ENCODE measurements around the gene EML1. TPM values are rescaled to one million over a fixed set of nuclear protein-coding genes. Genes with fewer than 3 reads are reported as not detected.

The EML1 gene
- total RNA-seq, 2 experiments from 2014 or later, result not detected

DNA sequence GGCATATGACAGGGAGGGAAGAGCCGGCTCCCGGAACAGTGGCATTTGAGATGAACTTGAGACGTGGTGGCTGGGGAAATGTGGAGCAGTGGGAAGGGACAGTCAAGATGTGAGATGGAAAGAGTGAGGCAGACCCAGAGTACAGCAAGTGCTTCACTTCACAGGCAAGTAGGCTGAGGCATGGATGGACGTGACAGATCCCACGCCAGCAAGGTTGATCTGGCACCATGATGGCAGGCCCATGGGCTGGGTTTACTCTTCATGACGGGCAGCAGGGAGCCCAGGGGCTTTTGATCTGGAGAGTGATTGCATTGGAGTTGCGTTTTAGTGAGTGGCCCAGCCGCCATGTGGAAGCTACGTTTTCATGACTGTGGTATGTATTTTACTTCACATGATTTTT is 17.9 kb upstream of the EML1 start:
- DNase-seq (ENCODE audit: low spot score), result no peak
- Histone ChIP-seq H3K79me2 (ENCODE audit: insufficient read depth, low read depth, low read length) (no peaks in the 10 kb centered on the region), H2AFZ (ENCODE audit: low read length) (no peak overlapping the region), H3K27ac (ENCODE audit: low read depth, low read length, poor library complexity, severe bottlenecking) (no peak overlapping the region), H3K36me3 (ENCODE audit: insufficient read depth, low read length) (no peaks in the 10 kb centered on the region), H3K9me2 (ENCODE audit: insufficient read depth, low read length) (no peaks in the 10 kb centered on the region), H4K20me1 (ENCODE audit: insufficient read depth, low read length) (no peaks in the 10 kb centered on the region), H3K4me2 (ENCODE audit: low read length) (no peak overlapping the region), H3K4me1 (ENCODE audit: insufficient read depth, low read length, poor library complexity, severe bottlenecking) (no peaks in the 10 kb centered on the region), H3K4me3 (ENCODE audit: low read depth, low read length, poor library complexity, severe bottlenecking) (no peak overlapping the region), H3K9me3 (ENCODE audit: low read length) (no peaks in the 10 kb centered on the region)
- TF ChIP-seq, protein P1, sequence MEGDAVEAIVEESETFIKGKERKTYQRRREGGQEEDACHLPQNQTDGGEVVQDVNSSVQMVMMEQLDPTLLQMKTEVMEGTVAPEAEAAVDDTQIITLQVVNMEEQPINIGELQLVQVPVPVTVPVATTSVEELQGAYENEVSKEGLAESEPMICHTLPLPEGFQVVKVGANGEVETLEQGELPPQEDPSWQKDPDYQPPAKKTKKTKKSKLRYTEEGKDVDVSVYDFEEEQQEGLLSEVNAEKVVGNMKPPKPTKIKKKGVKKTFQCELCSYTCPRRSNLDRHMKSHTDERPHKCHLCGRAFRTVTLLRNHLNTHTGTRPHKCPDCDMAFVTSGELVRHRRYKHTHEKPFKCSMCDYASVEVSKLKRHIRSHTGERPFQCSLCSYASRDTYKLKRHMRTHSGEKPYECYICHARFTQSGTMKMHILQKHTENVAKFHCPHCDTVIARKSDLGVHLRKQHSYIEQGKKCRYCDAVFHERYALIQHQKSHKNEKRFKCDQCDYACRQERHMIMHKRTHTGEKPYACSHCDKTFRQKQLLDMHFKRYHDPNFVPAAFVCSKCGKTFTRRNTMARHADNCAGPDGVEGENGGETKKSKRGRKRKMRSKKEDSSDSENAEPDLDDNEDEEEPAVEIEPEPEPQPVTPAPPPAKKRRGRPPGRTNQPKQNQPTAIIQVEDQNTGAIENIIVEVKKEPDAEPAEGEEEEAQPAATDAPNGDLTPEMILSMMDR (conservative IDR thresholded peaks at IDR 0.05; ENCODE audit: low read length), result no peak
- no peak for TF ChIP-seq EZH2phosphoT487 (IDR thresholded peaks at IDR 0.05; ENCODE audit: borderline replicate concordance, low read depth, low read length)
- POLR2A ChIA-PET, result interaction anchor here (0.7 kb wide), 1 partner anchor 71 kb away, joined by 4 read pairs; no protein-coding TSS in a partner anchor
- BruUV-seq (replicated peaks), result no TSS peak
- CTCF ChIA-PET (ENCODE audit: unreplicated experiment), result interaction anchor here (0.6 kb wide), 1 partner anchor 67 kb away, joined by 3 read pairs; no protein-coding TSS in a partner anchor
- intact Hi-C loops (cut with micrococcal nuclease; ENCODE audit: unreplicated experiment), result no loop called here

GRCh38 chr14:99777951-99778350 is 15.3 kb upstream of the EML1 start:
- no peaks in the 10 kb centered on the region for H3K9me2 ChIP-seq (ENCODE audit: insufficient read depth, low read length)
- no peak overlapping the region for H3K4me2 ChIP-seq (ENCODE audit: low read length)
- H3K9me3 ChIP-seq (ENCODE audit: low read length), result no peaks in the 10 kb centered on the region
- H3K79me2 ChIP-seq (ENCODE audit: insufficient read depth, low read depth, low read length), result no peaks in the 10 kb centered on the region
- ChIA-PET POLR2A (no interaction called here), CTCF (ENCODE audit: unreplicated experiment) (no interaction called here)
- no peak overlapping the region for H3K27ac ChIP-seq (ENCODE audit: low read depth, low read length, poor library complexity, severe bottlenecking)
- H4K20me1 ChIP-seq (ENCODE audit: insufficient read depth, low read length), result no peaks in the 10 kb centered on the region
- DNase-seq (ENCODE audit: low spot score), result no peak
- no peak overlapping the region for H2AFZ ChIP-seq (ENCODE audit: low read length)
- TF ChIP-seq EZH2phosphoT487 (IDR thresholded peaks at IDR 0.05; ENCODE audit: borderline replicate concordance, low read depth, low read length), result no peak
- TF ChIP-seq, protein P1 (conservative IDR thresholded peaks at IDR 0.05; ENCODE audit: low read length), result no peak
- intact Hi-C loops (cut with micrococcal nuclease; ENCODE audit: unreplicated experiment), result no loop called here
- no TSS peak for BruUV-seq (replicated peaks)
- H3K36me3 ChIP-seq (ENCODE audit: insufficient read depth, low read length), result no peaks in the 10 kb centered on the region
- no peak overlapping the region for H3K4me3 ChIP-seq (ENCODE audit: low read depth, low read length, poor library complexity, severe bottlenecking)
- H3K4me1 ChIP-seq (ENCODE audit: insufficient read depth, low read length, poor library complexity, severe bottlenecking), result no peaks in the 10 kb centered on the region

GRCh38 chr14:99779751-99780150 is 13.5 kb upstream of the EML1 start:
- intact Hi-C loops (cut with micrococcal nuclease; ENCODE audit: unreplicated experiment), result no loop called here
- no TSS peak for BruUV-seq (replicated peaks)
- H3K4me2 ChIP-seq (ENCODE audit: low read length), result no peak overlapping the region
- no peak overlapping the region for H3K4me3 ChIP-seq (ENCODE audit: low read depth, low read length, poor library complexity, severe bottlenecking)
- TF ChIP-seq, protein P1 (conservative IDR thresholded peaks at IDR 0.05; ENCODE audit: low read length), result no peak
- no peak for TF ChIP-seq EZH2phosphoT487 (IDR thresholded peaks at IDR 0.05; ENCODE audit: borderline replicate concordance, low read depth, low read length)
- H3K36me3 ChIP-seq (ENCODE audit: insufficient read depth, low read length), result no peaks in the 10 kb centered on the region
- POLR2A ChIA-PET, result no interaction called here
- H2AFZ ChIP-seq (ENCODE audit: low read length), result no peak overlapping the region
- no peak overlapping the region for H3K27ac ChIP-seq (ENCODE audit: low read depth, low read length, poor library complexity, severe bottlenecking)
- no peaks in the 10 kb centered on the region for H3K79me2 ChIP-seq (ENCODE audit: insufficient read depth, low read depth, low read length)
- CTCF ChIA-PET (ENCODE audit: unreplicated experiment), result no interaction called here
- no peaks in the 10 kb centered on the region for H3K9me3 ChIP-seq (ENCODE audit: low read length)
- no peaks in the 10 kb centered on the region for H3K4me1 ChIP-seq (ENCODE audit: insufficient read depth, low read length, poor library complexity, severe bottlenecking)
- no peaks in the 10 kb centered on the region for H3K9me2 ChIP-seq (ENCODE audit: insufficient read depth, low read length)
- H4K20me1 ChIP-seq (ENCODE audit: insufficient read depth, low read length), result no peaks in the 10 kb centered on the region
- DNase-seq (ENCODE audit: low spot score), result no peak
